ENCODE data around the gene IGSF8.

DNA sequence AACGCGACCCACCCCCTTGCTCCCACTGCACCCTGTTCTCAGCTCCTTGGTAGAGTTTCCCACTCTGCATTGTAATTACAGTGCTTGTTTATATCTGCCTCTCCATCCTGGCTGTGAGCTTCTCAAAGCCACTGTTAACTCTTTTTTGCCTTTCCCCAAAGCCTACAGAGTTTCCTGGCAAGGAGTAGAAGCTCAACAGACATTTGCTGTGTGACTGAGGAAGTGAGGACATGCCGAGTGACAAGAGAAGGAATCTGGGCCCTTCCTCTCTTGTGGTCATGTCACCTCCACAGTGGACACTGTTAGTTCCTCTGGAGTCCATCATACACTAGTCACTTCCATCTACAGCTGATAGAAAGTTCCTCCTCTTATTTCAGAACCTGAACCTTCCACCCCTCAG is 6.1 kb upstream of the IGSF8 start:
- no peak for TF ChIP-seq POLR2AphosphoS5 (IDR thresholded peaks at IDR 0.05; ENCODE audit: borderline replicate concordance, low read depth, low read length)
- no peak for TF ChIP-seq EZH2 (IDR thresholded peaks at IDR 0.05)
- TF ChIP-seq FOXP2 (optimal IDR thresholded peaks at IDR 0.05; ENCODE audit: control extremely low read depth, extremely low read length, insufficient read depth), result no peak

All from SK-N-MC (cell line).